Heart left ventricle (tissue), 16 donors: Measurements from ENCODE around the gene UBN1. TPM values are rescaled to one million over a fixed set of nuclear protein-coding genes. Genes with fewer than 3 reads are reported as not detected.

Experiments
- ATAC-seq, 4 donors: fragments of 200-7000 bp; cut with Tn5 transposase; one replicate each; pipeline ENCODE4 v1.9.1; 2020 to 2022; ENCODE audit warnings: moderate library complexity in 4 of 4, mild to moderate bottlenecking in 3 of 4, moderate number of reproducible peaks in 1 of 4
- DNase-seq, 5 donors: peaks; one replicate each; pipeline ENCODE4 v3.0.0-alpha.2; 2020
- H3K27ac ChIP-seq, 12 donors: fragments of 200-600 bp; sonication (generic) in 4 of 12; one replicate each; pipeline versions ENCODE4 v1.5.0 to v1.8.0; 2016 to 2022; ENCODE audit warnings: mild to moderate bottlenecking in 2 of 12
- H3K27me3 ChIP-seq, 9 donors: fragments of 200-600 bp; sonication (generic) in 2 of 9; one replicate each; pipeline versions ENCODE4 v1.5.1 to v1.8.0; 2016 to 2022; ENCODE audit warnings: mild to moderate bottlenecking in 3 of 9
- H3K36me3 ChIP-seq, 9 donors: fragments of 200-600 bp; sonication (generic) in 2 of 9; one replicate each; pipeline versions ENCODE4 v1.5.0 to v1.8.0; 2018 to 2022; ENCODE audit warnings: mild to moderate bottlenecking in 2 of 9
- H3K4me1 ChIP-seq, 12 donors: fragments of 200-600 bp; sonication (generic) in 4 of 12; one replicate each; pipeline versions ENCODE4 v1.5.0 to v1.8.0; 2016 to 2022; ENCODE audit warnings: mild to moderate bottlenecking in 3 of 12
- H3K4me3 ChIP-seq, 12 donors: fragments of 200-600 bp; sonication (generic) in 4 of 12; one replicate each; pipeline versions ENCODE4 v1.5.0 to v1.8.0; 2017 to 2022; ENCODE audit warnings: mild to moderate bottlenecking in 9 of 12, moderate library complexity in 4 of 12
- H3K9me3 ChIP-seq, 12 donors: fragments of 200-600 bp; sonication (generic) in 4 of 12; one replicate each; pipeline versions ENCODE4 v1.5.0 to v1.8.0; 2016 to 2022; ENCODE audit warnings: mild to moderate bottlenecking in 1 of 12
- POLR2A ChIP-seq, 2 donors: fragments of 450-650 bp; IDR thresholded peaks; one replicate each; pipeline ENCODE4 v1.6.1; 2017; ENCODE audit warnings: antibody characterized with exemption in 2 of 2, mild to moderate bottlenecking in 2 of 2, moderate library complexity in 2 of 2
- WGBS, 4 donors: extraction: QIAGEN DNeasy Blood & Tissue Kit in 2 of 4; methylation state at CpG; one replicate each; pipeline versions ENCODE4 v1.1.5 to v1.1.7; 2013 to 2018; 5-methylcytosine and 5-hydroxymethylcytosine counted together
- intact Hi-C, 10 donors: fragments of 100-400 bp; cut with DNase I; formaldehyde crosslinking; loops; one replicate each; pipeline versions ENCODE4 v1.11.1 to v1.14.2; 2022
- polyA plus RNA-seq, 2 donors: library from polyadenylated mRNA; stranded (reverse); fragments of 200-250 nt; gene quantifications; one replicate each; pipeline ENCODE4 v1.2.3, GENCODE V29; 2013
- total RNA-seq, 9 donors: library from RNA; depleted of rRNA in 2 of 9; stranded (reverse); fragments of >200 nt in 2 of 9; fragmentation: NEBNext Ultra II Directional in 3 of 9; extraction: Animal tissue kit (Norgen Biotek cat#: 25700) in 3 of 9; gene quantifications; one replicate each; pipeline versions ENCODE4 v1.1.0 to v1.2.4, GENCODE V29; 2016 to 2023
- TF ChIP-seq, protein P1 (sequence below), 12 donors: fragments of 200-600 bp; sonication (generic) in 4 of 12; IDR thresholded peaks; one replicate each; pipeline versions ENCODE4 v1.5.0 to v1.8.0; 2018 to 2022; ENCODE audit warnings: antibody characterized with exemption in 12 of 12, mild to moderate bottlenecking in 5 of 12
- donor health status: ischemic (EF 13 %, LVEDD 7.1; RV severe dilation, severe dysfunction).
- donor health status: healthy with polysubstance abuse.
- donor health status: DM: no; HTN: yes; CAD: no.
- donor health status: DM: no; HTN: no; CAD: no.
- donor health status: ischemic (EF 25% LVEDD 6.9; RV normal size, moderate dysfunction).
- donor health status: ischemic (EF 25% LVEDD 5.7; RV mildly dilated, moderate dysfunction).
- donor health status: healthy.
- donor health status: DM: yes; HTN: yes; CAD: no.
- donor health status: ischemic (EF 35%, LVEDD 5.7; RV mildly dilated, moderate dysfunction).
- donor health status: nonischemic (EF 11% LVEDD 7.7; RV severe dilation, severe dysfunction).
- donor health status: DM: yes; HTN: yes; CAD: no.
- donor health status: PGD.
- donor health status: ischemic (EF 29% LVEDD 5.4; RV normal size, mild dysfunction).
- donor health status: nonischemic (EF 23%, LVEDD 6.1; RV moderate dilation, normal function).

Gene UBN1
- total and polyA plus RNA-seq, 11 donors = 20.3 to 77.9 (median 32.7) TPM

DNA sequence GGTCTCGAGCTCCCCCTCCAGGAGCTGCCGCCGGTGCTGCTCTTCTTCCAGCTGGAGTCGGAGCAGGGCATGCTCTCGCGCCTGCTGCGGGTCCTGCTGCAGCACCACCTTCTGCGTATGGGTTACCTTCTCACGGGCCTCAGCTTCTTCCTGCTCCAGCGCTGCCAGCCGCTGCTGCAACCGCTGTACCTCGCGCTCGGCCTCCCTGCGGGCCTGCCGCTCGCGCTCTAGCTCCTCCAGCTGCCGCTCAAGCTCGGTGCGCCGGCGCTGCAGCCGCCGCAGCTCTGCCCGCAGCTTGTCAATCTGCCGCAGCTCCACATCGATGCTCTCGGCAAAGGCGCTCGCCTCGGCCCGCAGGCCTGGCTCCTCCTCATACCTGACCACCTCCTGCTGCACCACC, 36.9 kb downstream of the UBN1 start:
- intact Hi-C loops = no loop called here
- DNase-seq = no peak

DNA sequence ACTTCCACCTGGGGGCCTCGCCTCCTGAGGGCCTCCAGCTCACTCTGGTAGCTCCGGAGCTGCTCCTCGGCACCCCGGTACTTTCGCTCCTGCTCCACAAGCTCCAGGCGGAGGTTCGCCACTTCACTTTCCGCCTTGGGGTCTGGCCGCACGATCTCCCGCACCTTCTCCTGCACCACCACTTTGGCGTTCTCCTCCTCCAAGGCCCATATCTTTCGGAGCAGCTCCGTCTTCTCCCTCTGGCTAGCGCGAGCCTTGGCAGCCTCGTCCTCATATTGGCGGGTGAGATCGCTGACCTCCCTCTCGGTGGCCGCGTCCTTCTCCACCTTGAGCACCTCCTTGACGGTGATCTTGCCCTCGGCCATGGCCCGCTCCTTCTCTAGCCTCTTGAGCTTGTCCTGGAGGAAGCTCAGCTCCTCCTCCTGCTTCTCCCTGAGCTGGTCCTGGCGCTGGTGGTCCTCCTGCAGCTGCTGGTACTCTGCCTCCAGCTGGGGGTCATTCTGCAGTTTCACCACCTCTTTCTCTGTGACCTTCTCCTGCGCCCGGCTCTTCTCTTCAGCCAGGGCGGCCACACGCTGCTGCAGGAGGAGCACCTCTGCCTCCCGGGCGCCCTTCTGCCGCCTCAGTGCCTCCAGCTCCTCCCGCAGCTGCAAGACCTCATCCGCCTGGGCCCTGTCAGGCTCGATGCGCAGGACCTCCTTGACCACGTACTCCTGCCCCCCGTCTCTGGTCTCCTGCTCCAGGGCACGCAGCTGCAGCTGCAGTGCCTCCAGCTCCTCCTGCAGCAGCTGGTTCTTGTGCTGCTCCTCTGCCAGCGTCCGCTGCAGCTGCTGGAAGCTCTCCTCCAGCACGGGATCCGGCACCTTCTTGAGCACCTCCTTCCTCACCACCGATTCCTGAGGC, 37.9 kb downstream of the UBN1 start:
- no peak for DNase-seq
- 95 to 97% (median 95%) methylated on average over 45 of the region's 45 CpGs for WGBS, 4 donors
- H3K36me3 ChIP-seq = peaks cover 12 to 91% (median 86%) of the 10 kb centered on the region in 9 donors
- peaks cover 0 to 18% (median 11%) of the 10 kb centered on the region in 12 donors for H3K4me1 ChIP-seq
- no peaks in the 10 kb centered on the region for H3K9me3 ChIP-seq
- no peak overlapping the region for H3K27ac ChIP-seq
- ATAC-seq = no peak
- no peaks in the 10 kb centered on the region for H3K27me3 ChIP-seq
- no peak overlapping the region for H3K4me3 ChIP-seq
- TF ChIP-seq, protein P1, sequence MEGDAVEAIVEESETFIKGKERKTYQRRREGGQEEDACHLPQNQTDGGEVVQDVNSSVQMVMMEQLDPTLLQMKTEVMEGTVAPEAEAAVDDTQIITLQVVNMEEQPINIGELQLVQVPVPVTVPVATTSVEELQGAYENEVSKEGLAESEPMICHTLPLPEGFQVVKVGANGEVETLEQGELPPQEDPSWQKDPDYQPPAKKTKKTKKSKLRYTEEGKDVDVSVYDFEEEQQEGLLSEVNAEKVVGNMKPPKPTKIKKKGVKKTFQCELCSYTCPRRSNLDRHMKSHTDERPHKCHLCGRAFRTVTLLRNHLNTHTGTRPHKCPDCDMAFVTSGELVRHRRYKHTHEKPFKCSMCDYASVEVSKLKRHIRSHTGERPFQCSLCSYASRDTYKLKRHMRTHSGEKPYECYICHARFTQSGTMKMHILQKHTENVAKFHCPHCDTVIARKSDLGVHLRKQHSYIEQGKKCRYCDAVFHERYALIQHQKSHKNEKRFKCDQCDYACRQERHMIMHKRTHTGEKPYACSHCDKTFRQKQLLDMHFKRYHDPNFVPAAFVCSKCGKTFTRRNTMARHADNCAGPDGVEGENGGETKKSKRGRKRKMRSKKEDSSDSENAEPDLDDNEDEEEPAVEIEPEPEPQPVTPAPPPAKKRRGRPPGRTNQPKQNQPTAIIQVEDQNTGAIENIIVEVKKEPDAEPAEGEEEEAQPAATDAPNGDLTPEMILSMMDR (IDR thresholded peaks at IDR 0.05) = no peak
- no peak for TF ChIP-seq POLR2A (IDR thresholded peaks at IDR 0.05)
- intact Hi-C loops = loop anchor here in 1 of 10 donors (5.0 kb wide), 1 partner anchor 52 kb away; the partner anchor contains the start of gene PPL

More for the DNA sequence above, 36.9 kb downstream of the UBN1 start:
- Histone ChIP-seq H3K4me3 (no peak overlapping the region), H3K9me3 (no peaks in the 10 kb centered on the region), H3K27ac (no peak overlapping the region), H3K27me3 (no peaks in the 10 kb centered on the region), H3K4me1 (peaks cover 0 to 18% (median 11%) of the 10 kb centered on the region in 12 donors), H3K36me3 (peaks cover 13 to 97% (median 91%) of the 10 kb centered on the region in 9 donors)
- no peak for ATAC-seq
- 94 to 97% (median 96%) methylated on average over 34 of the region's 34 CpGs for WGBS, 4 donors
- TF ChIP-seq, protein P1 (IDR thresholded peaks at IDR 0.05) = no peak
- no peak for TF ChIP-seq POLR2A (IDR thresholded peaks at IDR 0.05)

DNA sequence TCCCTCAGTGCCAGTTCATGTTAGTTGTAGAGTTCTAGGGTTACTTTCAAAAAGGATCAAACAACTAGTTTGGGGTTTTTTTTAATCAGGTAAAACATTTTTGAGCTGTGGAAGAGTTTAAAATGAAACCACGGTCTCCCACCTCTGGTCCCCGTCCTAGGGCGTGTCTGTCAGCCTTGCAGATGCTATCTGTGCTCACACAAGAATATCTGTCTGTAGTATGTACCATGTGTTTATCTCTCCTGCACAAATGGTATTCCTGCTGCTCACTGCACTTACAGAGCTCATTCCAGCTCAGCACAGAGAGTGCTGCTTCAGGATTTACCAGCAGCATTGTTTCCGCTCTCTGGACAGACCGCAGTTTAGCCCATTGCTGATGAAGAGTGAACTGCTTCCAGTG, 38.9 kb downstream of the UBN1 start:
- peaks cover 0 to 18% (median 11%) of the 10 kb centered on the region in 12 donors for H3K4me1 ChIP-seq
- no peak overlapping the region for H3K4me3 ChIP-seq
- DNase-seq = no peak
- no peak overlapping the region for H3K27ac ChIP-seq
- intact Hi-C loops = loop anchor here in 1 of 10 donors (5.0 kb wide), 1 partner anchor 51 kb away; the partner anchor contains the start of gene PPL
- H3K27me3 ChIP-seq = no peaks in the 10 kb centered on the region
- no peak for ATAC-seq
- WGBS, 4 donors = 91 to 98% (median 96%) methylated on average over 5 of the region's 5 CpGs
- peaks cover 7 to 86% (median 78%) of the 10 kb centered on the region in 9 donors for H3K36me3 ChIP-seq
- TF ChIP-seq POLR2A (IDR thresholded peaks at IDR 0.05) = no peak
- TF ChIP-seq, protein P1 (IDR thresholded peaks at IDR 0.05) = no peak
- H3K9me3 ChIP-seq = no peaks in the 10 kb centered on the region

DNA sequence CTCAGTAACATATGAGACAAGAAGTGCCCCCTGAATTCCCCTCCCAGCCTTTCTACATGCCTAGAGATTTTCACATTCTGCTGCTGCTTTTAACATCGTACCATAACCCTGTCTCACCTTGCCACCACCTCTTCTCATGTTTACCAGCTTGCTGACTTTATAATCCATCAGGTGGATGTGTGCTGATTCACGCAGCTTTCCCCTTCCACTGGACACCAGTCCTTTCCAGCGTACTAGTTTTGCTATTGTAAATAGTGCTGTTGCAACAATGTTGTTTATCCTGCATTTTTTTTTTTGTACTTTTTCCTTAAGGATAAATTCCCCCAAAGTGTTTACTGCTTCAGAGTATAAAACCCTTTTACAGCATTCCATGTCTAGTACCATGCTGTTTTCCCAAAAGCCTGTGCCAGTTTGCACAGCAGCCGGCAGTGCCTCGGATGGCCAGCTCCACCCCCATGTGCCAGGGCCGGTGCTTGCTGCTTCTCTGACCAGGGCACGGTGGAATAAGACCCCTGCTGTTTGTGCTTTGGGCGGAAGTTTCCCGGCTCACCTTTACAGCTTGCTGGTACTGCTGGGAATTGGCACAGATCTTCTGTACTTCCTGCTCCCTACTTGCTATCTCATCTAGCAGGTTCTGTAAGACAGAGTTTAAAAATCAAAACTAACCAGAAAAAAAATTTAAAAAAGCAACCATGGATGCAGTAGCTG, 41.3 kb downstream of the UBN1 start:
- Histone ChIP-seq H3K27ac (no peak overlapping the region), H3K27me3 (no peaks in the 10 kb centered on the region), H3K4me3 (no peak overlapping the region), H3K36me3 (peaks cover 4 to 64% (median 55%) of the 10 kb centered on the region in 9 donors), H3K4me1 (peaks cover 0 to 18% (median 12%) of the 10 kb centered on the region in 12 donors), H3K9me3 (no peaks in the 10 kb centered on the region)
- 81 to 90% (median 83%) methylated on average over 9 of the region's 9 CpGs for WGBS, 4 donors
- intact Hi-C loops = loop anchor here in 1 of 10 donors (5.0 kb wide), 1 partner anchor 49 kb away; the partner anchor contains the start of gene PPL
- DNase-seq (no peak), ATAC-seq (no peak)
- TF ChIP-seq, protein P1 (IDR thresholded peaks at IDR 0.05) = no peak
- no peak for TF ChIP-seq POLR2A (IDR thresholded peaks at IDR 0.05)
